Activated CD4-positive, CD25-positive, alpha-beta regulatory T cell (primary cell): Measurements from ENCODE around the gene PLXNB3.

Experiments
- DNase-seq, 4 experiments: peaks; one replicate each; lab custom pipeline; 2025; lab: John Stamatoyannopoulos, UW

PLXNB3 gene

GRCh38 chrX:153773741-153774575 lies 9.9 kb downstream of the PLXNB3 start:
- no peak for DNase-seq

- no peak for DNase-seq
Measured at GRCh38 chrX:153774576-153775292, 10.7 kb downstream of the PLXNB3 start.

GRCh38 chrX:153775293-153776119 lies 11.5 kb downstream of the PLXNB3 start:
- DNase-seq, result no peak

- no peak for DNase-seq
Measured at GRCh38 chrX:153776120-153776599, 12.1 kb downstream of the PLXNB3 start.

- no peak for DNase-seq
Measured at GRCh38 chrX:153776611-153777045, 12.6 kb downstream of the PLXNB3 start.

GRCh38 chrX:153777261-153778090 lies 13.4 kb downstream of the PLXNB3 start:
- DNase-seq, result no peak

- DNase-seq, result no peak
Measured at GRCh38 chrX:153778181-153778580, 14.1 kb downstream of the PLXNB3 start.

- no peak for DNase-seq
Measured at GRCh38 chrX:153778684-153779101, 14.6 kb downstream of the PLXNB3 start.

- no peak for DNase-seq
Measured at GRCh38 chrX:153779891-153780677, 16.0 kb downstream of the PLXNB3 start.

GRCh38 chrX:153780678-153781427 lies 16.8 kb downstream of the PLXNB3 start, which contains the start of gene SRPK3:
Gene SRPK3 (plus strand): TSS chrX:153781041. CDS start chrX:153781087, 46 bp downstream.
- DNase-seq, result no peak

- no peak for DNase-seq
Measured at GRCh38 chrX:153781428-153782047, 17.5 kb downstream of the PLXNB3 start.

GRCh38 chrX:153782313-153782712 lies 18.3 kb downstream of the PLXNB3 start:
- no peak for DNase-seq

- no peak for DNase-seq
Measured at GRCh38 chrX:153782871-153783270, 18.8 kb downstream of the PLXNB3 start.

GRCh38 chrX:153783378-153784013 lies 19.4 kb downstream of the PLXNB3 start:
- DNase-seq, result no peak

GRCh38 chrX:153784325-153784967 lies 20.4 kb downstream of the PLXNB3 start:
- DNase-seq, result no peak

- no peak for DNase-seq
Measured at GRCh38 chrX:153786669-153787068, 22.6 kb downstream of the PLXNB3 start.

GRCh38 chrX:153789654-153790053 lies 25.6 kb downstream of the PLXNB3 start:
- DNase-seq, result no peak
